HepG2 (cell line): ENCODE data around the gene MEIOC. TPM values are rescaled to one million over a fixed set of nuclear protein-coding genes. Genes with fewer than 3 reads are reported as not detected.

Experiments used
- CREM ChIP-seq, 2 experiments: sonication (generic) in 1 of 2; formaldehyde crosslinking in 1 of 2; IDR thresholded peaks; 2 replicates each; pipeline versions ENCODE4 v1.4.0 to v1.6.1; 2016 to 2020; ENCODE audit warnings: antibody characterized with exemption in 1 of 2, mild to moderate bottlenecking in 1 of 2, missing genetic modification reagents in 1 of 2
- FOXC1 ChIP-seq: sonication (generic); formaldehyde crosslinking; IDR thresholded peaks from 2 replicates; pipeline ENCODE4 v1.8.0; 2022; ENCODE audit warnings: mild to moderate bottlenecking, missing genetic modification reagents, borderline replicate concordance
- GTF2F1 ChIP-seq: fragments of 150-350 bp; IDR thresholded peaks from 2 replicates; pipeline ENCODE4 v1.6.1; 2014; ENCODE audit warnings: low read length
- KDM3A ChIP-seq: IDR thresholded peaks from 2 replicates; pipeline ENCODE4 v1.6.1; 2018; ENCODE audit warnings: low read depth, missing compliant biosample characterization
- LCORL ChIP-seq, 2 experiments: fragments of 450-650 bp in 1 of 2; sonication (generic) in 1 of 2; formaldehyde crosslinking in 1 of 2; IDR thresholded peaks; 2 replicates each; pipeline versions ENCODE4 v1.5.0 to v1.6.1; 2017 to 2020; ENCODE audit warnings: antibody characterized with exemption in 1 of 2, missing genetic modification reagents in 1 of 2
- RBFOX2 ChIP-seq: fragments of 200-400 bp; formaldehyde crosslinking; IDR thresholded peaks from 2 replicates; pipeline ENCODE4 v1.6.1; 2017; ENCODE audit warnings: low read depth, mild to moderate bottlenecking, low read length
- RELA ChIP-seq: sonication (generic); formaldehyde crosslinking; IDR thresholded peaks from 2 replicates; pipeline ENCODE4 v1.4.0; 2020; ENCODE audit warnings: missing genetic modification reagents
- REPIN1 ChIP-seq: sonication (generic); formaldehyde crosslinking; IDR thresholded peaks from 2 replicates; pipeline ENCODE4 v1.8.0; 2022; ENCODE audit warnings: missing genetic modification reagents, low read depth, mild to moderate bottlenecking, borderline replicate concordance
- RNF2 ChIP-seq: fragments of 450-650 bp; conservative IDR thresholded peaks from 2 replicates; pipeline ENCODE4 v1.6.1; 2016; ENCODE audit warnings: low read depth
- SIN3B ChIP-seq: fragments of 150-350 bp; IDR thresholded peaks from 2 replicates; pipeline ENCODE4 v1.6.1; 2014; ENCODE audit warnings: low read length
- SRF ChIP-seq: IDR thresholded peaks from 2 replicates; pipeline ENCODE4 v1.6.1; 2011; ENCODE audit warnings: mild to moderate bottlenecking, low read depth, low read length, moderate library complexity
- SRSF9 ChIP-seq: fragments of 200-400 bp; formaldehyde crosslinking; IDR thresholded peaks from 2 replicates; pipeline ENCODE4 v1.6.1; 2018; ENCODE audit warnings: borderline replicate concordance, mild to moderate bottlenecking, low read depth, low read length; ENCODE audit not compliant: insufficient read depth, poor library complexity, severe bottlenecking
- ZFY ChIP-seq: sonication (generic); formaldehyde crosslinking; IDR thresholded peaks from 2 replicates; pipeline ENCODE4 v1.4.0; 2020; ENCODE audit warnings: missing genetic modification reagents
- ZKSCAN8 ChIP-seq: IDR thresholded peaks from 2 replicates; pipeline ENCODE4 v1.6.1; 2016; ENCODE audit warnings: borderline replicate concordance, missing genetic modification reagents, missing compliant biosample characterization
- ZNF205 ChIP-seq: IDR thresholded peaks from 2 replicates; pipeline ENCODE4 v1.6.1; 2018; ENCODE audit warnings: missing biosample characterization, missing genetic modification reagents
- ZNF30 ChIP-seq: sonication (generic); formaldehyde crosslinking; IDR thresholded peaks from 2 replicates; pipeline ENCODE4 v1.5.0; 2020; ENCODE audit warnings: mild to moderate bottlenecking, missing genetic modification reagents
- ZNF543 ChIP-seq: sonication (generic); formaldehyde crosslinking; IDR thresholded peaks from 2 replicates; pipeline ENCODE4 v1.4.0; 2020; ENCODE audit warnings: mild to moderate bottlenecking, missing genetic modification reagents
- polyA plus RNA-seq, 8 experiments: library from polyadenylated mRNA; depleted of rRNA in 3 of 8; stranded (reverse) in 7 of 8; unstranded in 1 of 8; fragments of >200 nt; fragmentation: Illumina TruSeq in 4 of 8; extraction: Trizol in 4 of 8; gene quantifications; 2 replicates each; pipeline versions ENCODE4 v1.2.1 to v1.2.3, GENCODE V29; 2011 to 2016; ENCODE audit warnings: low read depth in 4 of 8, missing spikeins in 1 of 8, mixed read lengths in 1 of 8; ENCODE audit not compliant: insufficient read depth in 1 of 8
- total RNA-seq, 5 experiments: library from RNA; depleted of rRNA; stranded (reverse); fragments of >200 nt; fragmentation: Illumina TruSeq; extraction: Trizol; gene quantifications; 2 replicates each; pipeline ENCODE4 v1.2.3, GENCODE V29; 2016; ENCODE audit warnings: low read depth in 1 of 5
- TF ChIP-seq, protein P1 (sequence below): sonication (generic); formaldehyde crosslinking; IDR thresholded peaks from 2 replicates; pipeline ENCODE4 v1.4.0; 2020; ENCODE audit warnings: low read depth, mild to moderate bottlenecking, missing genetic modification reagents
- TF ChIP-seq, protein P2 (sequence below): sonication (generic); formaldehyde crosslinking; IDR thresholded peaks from 2 replicates; pipeline ENCODE4 v1.5.0; 2020; ENCODE audit warnings: mild to moderate bottlenecking, missing genetic modification reagents
- TF ChIP-seq, protein P3 (sequence below): IDR thresholded peaks from 2 replicates; pipeline ENCODE4 v1.6.1; 2018; ENCODE audit warnings: missing genetic modification reagents, mild to moderate bottlenecking, missing compliant biosample characterization
- TF ChIP-seq, protein P4 (sequence below): sonication (generic); formaldehyde crosslinking; IDR thresholded peaks from 2 replicates; pipeline ENCODE4 v1.4.0; 2020; ENCODE audit warnings: mild to moderate bottlenecking, missing genetic modification reagents
- TF ChIP-seq, protein P5 (sequence below): sonication (generic); formaldehyde crosslinking; conservative IDR thresholded peaks from 2 replicates; pipeline ENCODE4 v1.4.0; 2020; ENCODE audit warnings: missing genetic modification reagents

Gene MEIOC
- total and polyA plus RNA-seq, 2 of the 13 experiments (the other 11 are each of a cell fraction or from before 2014, with no cell fraction given), result 0.04 to 0.15 TPM

DNA sequence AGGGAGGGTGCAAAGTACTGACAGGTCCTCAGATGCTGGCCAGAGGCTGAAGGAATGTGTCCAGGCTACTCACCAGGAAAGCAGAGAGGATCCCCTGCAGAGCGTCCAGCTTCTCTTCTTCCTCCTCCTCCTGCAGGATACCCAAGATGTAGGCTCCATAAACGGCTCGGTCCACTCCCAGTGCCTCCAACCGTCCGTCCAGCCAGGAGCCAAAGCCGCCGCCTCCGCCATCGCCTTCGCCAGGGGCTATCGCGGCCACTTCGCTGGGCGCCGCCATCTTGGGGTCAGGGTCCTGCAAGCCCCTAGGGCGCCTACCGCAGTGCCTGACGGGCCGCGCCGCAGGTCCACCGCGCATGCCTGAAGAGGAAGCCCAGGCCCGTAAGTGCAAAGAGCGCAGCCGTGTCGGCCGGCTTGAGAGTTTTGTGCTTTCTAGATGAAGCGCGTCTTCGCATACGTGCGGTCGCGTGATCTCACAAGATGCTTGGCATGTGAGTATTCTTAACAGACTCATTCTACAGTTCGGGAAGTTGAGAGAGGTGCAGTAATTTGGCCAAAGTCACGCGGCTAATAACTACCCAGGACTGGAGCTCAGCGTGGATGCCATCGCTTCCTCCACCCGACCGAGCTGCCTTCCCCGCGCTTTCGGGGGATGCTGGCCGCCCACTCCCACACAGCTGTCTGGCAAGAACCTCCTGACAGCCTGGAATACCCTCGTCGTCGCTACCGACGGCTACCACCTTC, 33.4 kb downstream of the MEIOC start, which contains the start of gene CCDC43 (continued):
- TF ChIP-seq, protein P1, sequence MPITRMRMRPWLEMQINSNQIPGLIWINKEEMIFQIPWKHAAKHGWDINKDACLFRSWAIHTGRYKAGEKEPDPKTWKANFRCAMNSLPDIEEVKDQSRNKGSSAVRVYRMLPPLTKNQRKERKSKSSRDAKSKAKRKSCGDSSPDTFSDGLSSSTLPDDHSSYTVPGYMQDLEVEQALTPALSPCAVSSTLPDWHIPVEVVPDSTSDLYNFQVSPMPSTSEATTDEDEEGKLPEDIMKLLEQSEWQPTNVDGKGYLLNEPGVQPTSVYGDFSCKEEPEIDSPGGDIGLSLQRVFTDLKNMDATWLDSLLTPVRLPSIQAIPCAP (CRISPR knock-in tag), result no peak
- TF ChIP-seq, protein P2, sequence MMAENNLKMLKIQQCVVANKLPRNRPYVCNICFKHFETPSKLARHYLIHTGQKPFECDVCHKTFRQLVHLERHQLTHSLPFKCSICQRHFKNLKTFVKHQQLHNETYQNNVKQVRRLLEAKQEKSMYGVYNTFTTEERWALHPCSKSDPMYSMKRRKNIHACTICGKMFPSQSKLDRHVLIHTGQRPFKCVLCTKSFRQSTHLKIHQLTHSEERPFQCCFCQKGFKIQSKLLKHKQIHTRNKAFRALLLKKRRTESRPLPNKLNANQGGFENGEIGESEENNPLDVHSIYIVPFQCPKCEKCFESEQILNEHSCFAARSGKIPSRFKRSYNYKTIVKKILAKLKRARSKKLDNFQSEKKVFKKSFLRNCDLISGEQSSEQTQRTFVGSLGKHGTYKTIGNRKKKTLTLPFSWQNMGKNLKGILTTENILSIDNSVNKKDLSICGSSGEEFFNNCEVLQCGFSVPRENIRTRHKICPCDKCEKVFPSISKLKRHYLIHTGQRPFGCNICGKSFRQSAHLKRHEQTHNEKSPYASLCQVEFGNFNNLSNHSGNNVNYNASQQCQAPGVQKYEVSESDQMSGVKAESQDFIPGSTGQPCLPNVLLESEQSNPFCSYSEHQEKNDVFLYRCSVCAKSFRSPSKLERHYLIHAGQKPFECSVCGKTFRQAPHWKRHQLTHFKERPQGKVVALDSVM, result peak; percentile 75; the same call in 1 of the 2 replicates
- TF ChIP-seq FOXC1 (CRISPR knock-in tag), result peak; percentile 94
- peak; percentile 96 for TF ChIP-seq ZFY (CRISPR knock-in tag)
- TF ChIP-seq KDM3A (CRISPR knock-in tag), result peak; percentile 86
- TF ChIP-seq REPIN1, result peak; percentile 91
- TF ChIP-seq ZNF543 (CRISPR knock-in tag), result no peak; the same call in 1 of the 2 replicates
- TF ChIP-seq, protein P3, sequence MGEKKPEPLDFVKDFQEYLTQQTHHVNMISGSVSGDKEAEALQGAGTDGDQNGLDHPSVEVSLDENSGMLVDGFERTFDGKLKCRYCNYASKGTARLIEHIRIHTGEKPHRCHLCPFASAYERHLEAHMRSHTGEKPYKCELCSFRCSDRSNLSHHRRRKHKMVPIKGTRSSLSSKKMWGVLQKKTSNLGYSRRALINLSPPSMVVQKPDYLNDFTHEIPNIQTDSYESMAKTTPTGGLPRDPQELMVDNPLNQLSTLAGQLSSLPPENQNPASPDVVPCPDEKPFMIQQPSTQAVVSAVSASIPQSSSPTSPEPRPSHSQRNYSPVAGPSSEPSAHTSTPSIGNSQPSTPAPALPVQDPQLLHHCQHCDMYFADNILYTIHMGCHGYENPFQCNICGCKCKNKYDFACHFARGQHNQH (CRISPR knock-in tag), result peak; percentile 88
- TF ChIP-seq RNF2, result no peak
- TF ChIP-seq GTF2F1, result peak; percentile 39; the same call in 1 of the 2 replicates
- 0 out of 2 replicates have a peak, but pooled peaks have one; percentile 62 for TF ChIP-seq ZKSCAN8 (CRISPR knock-in tag)
- TF ChIP-seq SIN3B, result peak; percentile 95
- TF ChIP-seq SRF, result no peak
- no peak for TF ChIP-seq SRSF9
- TF ChIP-seq, protein P4, sequence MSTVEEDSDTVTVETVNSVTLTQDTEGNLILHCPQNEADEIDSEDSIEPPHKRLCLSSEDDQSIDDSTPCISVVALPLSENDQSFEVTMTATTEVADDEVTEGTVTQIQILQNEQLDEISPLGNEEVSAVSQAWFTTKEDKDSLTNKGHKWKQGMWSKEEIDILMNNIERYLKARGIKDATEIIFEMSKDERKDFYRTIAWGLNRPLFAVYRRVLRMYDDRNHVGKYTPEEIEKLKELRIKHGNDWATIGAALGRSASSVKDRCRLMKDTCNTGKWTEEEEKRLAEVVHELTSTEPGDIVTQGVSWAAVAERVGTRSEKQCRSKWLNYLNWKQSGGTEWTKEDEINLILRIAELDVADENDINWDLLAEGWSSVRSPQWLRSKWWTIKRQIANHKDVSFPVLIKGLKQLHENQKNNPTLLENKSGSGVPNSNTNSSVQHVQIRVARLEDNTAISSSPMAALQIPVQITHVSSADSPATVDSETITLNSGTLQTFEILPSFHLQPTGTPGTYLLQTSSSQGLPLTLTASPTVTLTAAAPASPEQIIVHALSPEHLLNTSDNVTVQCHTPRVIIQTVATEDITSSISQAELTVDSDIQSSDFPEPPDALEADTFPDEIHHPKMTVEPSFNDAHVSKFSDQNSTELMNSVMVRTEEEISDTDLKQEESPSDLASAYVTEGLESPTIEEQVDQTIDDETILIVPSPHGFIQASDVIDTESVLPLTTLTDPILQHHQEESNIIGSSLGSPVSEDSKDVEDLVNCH, result no peak
- peak; percentile 55; the same call in 1 of the 2 replicates for TF ChIP-seq CREM (IDR thresholded peaks at IDR 0.05)
- TF ChIP-seq CREM (CRISPR knock-in tag; IDR thresholded peaks at IDR 0.05), result no peak
- no peak for TF ChIP-seq LCORL (IDR thresholded peaks at IDR 0.05)
- TF ChIP-seq LCORL (CRISPR knock-in tag; IDR thresholded peaks at IDR 0.05), result no peak
- no peak for TF ChIP-seq ZNF30
- TF ChIP-seq, protein P5, sequence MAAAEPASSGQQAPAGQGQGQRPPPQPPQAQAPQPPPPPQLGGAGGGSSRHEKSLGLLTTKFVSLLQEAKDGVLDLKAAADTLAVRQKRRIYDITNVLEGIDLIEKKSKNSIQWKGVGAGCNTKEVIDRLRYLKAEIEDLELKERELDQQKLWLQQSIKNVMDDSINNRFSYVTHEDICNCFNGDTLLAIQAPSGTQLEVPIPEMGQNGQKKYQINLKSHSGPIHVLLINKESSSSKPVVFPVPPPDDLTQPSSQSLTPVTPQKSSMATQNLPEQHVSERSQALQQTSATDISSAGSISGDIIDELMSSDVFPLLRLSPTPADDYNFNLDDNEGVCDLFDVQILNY (CRISPR knock-in tag), result peak; percentile 10; the same call in 1 of the 2 replicates
- peak; percentile 99 for TF ChIP-seq RBFOX2
- TF ChIP-seq RELA (CRISPR knock-in tag), result no peak; the same call in 1 of the 2 replicates
- peak; percentile 68 for TF ChIP-seq ZNF205 (CRISPR knock-in tag)
